Chondrocyte (in vitro differentiated cells): ENCODE results near the gene BAIAP2L1. TPM values are rescaled to one million over a fixed set of nuclear protein-coding genes. Genes with fewer than 3 reads are reported as not detected.
"Not testable (repeated sequence)": the region's sequence is repeated elsewhere in the genome, so short reads cannot be mapped to it uniquely, and the experiment has no call there.

Experiments
- DNase-seq: peaks from one replicate; pipeline ENCODE4 v3.0.0; 2021; ENCODE audit warnings: mixed read lengths, low spot score
- H3K27ac Mint-ChIP-seq: one replicate; pipeline ENCODE4 v1.8.0; 2021; ENCODE audit warnings: mild to moderate bottlenecking, moderate library complexity, mixed read lengths; ENCODE audit not compliant: unreplicated experiment
- H3K27me3 Mint-ChIP-seq: 2 replicates; pipeline ENCODE4 v1.8.0; 2021; ENCODE audit warnings: low read depth, mixed read lengths
- H3K36me3 Mint-ChIP-seq: 2 replicates; pipeline ENCODE4 v1.8.0; 2021; ENCODE audit warnings: low read depth, mixed read lengths
- H3K4me1 Mint-ChIP-seq: 2 replicates; pipeline ENCODE4 v1.8.0; 2021; ENCODE audit warnings: low read depth, mild to moderate bottlenecking, mixed read lengths
- H3K4me3 Mint-ChIP-seq: one replicate; pipeline ENCODE4 v1.8.0; 2021; ENCODE audit warnings: mild to moderate bottlenecking, moderate library complexity, mixed read lengths; ENCODE audit not compliant: unreplicated experiment
- H3K9me3 Mint-ChIP-seq: 2 replicates; pipeline ENCODE4 v1.8.0; 2021; ENCODE audit warnings: low read depth, mixed read lengths
- long read RNA-seq: library from polyadenylated mRNA; stranded (forward); transcript quantifications from one replicate; pipeline ENCODE4 v2.0.0, GENCODE V29; 2021
- total RNA-seq: library from RNA; stranded (reverse); gene quantifications from 3 replicates; pipeline ENCODE4 v1.2.1, GENCODE V29; 2021
- TF ChIP-seq, protein P1 (sequence below): fragments of 200-600 bp; sonication (generic); IDR thresholded peaks from 2 replicates; pipeline ENCODE4 v1.5.0; 2021; ENCODE audit warnings: antibody characterized with exemption, mild to moderate bottlenecking, moderate library complexity

Gene BAIAP2L1, protein sequence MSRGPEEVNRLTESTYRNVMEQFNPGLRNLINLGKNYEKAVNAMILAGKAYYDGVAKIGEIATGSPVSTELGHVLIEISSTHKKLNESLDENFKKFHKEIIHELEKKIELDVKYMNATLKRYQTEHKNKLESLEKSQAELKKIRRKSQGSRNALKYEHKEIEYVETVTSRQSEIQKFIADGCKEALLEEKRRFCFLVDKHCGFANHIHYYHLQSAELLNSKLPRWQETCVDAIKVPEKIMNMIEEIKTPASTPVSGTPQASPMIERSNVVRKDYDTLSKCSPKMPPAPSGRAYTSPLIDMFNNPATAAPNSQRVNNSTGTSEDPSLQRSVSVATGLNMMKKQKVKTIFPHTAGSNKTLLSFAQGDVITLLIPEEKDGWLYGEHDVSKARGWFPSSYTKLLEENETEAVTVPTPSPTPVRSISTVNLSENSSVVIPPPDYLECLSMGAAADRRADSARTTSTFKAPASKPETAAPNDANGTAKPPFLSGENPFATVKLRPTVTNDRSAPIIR
- total RNA-seq, result 8.7 to 12.4 TPM (median 11.9 TPM) in 3 replicates
- long read RNA-seq, transcript BAIAP2L1-201 (14 exons, 3,622 nt), result major isoform, 12 of 16 reads
- long read RNA-seq, partial matches to known transcripts, result 4 of 16 reads
- long read RNA-seq, other reads (novel, unspliced or antisense), result 0 of 16 reads

DNA sequence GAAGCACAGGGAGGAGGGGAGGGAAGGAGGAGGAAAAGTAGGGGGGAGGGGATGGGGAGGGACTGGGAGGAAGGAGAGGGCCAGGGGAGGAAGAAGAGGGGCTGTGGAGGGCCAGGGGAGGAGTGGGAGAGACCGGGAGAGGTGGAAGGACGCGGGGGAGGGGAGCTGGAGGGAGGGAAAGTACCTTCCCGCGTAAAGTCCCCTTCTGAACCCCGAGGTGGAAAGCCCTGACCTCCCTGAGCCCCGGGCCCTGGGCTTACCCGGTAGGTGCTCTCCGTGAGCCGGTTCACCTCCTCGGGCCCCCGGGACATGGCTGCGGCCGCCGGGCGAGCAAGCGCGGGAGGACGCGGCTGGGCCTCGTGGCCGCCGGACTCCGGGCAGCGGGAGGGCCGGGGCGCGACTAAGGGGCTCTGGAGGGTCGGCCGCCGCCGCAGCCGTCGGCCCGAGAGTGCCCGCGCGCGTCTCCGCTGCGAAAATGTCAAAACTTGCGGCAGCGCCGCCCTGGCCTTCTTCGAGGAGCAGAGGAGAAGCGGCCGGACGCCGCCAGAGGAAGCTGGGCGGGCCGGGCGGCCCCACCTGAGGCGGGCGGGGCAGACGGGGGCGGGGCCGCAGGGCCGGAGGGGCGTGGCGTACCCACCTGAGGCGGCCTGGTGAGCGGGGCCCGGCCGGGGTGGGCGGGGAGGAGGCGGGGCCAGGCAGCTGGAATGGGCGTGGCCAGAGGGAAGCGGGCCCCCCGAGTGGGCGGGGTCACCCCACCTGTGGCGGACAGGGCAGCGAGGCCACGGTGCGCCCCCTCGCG lies at the start of gene BAIAP2L1:
Gene BAIAP2L1, minus strand, starts transcription at position 549 of the 799 bp plus-strand sequence. Its CDS starts 238 bp downstream, at position 311.
- TF ChIP-seq, protein P1, sequence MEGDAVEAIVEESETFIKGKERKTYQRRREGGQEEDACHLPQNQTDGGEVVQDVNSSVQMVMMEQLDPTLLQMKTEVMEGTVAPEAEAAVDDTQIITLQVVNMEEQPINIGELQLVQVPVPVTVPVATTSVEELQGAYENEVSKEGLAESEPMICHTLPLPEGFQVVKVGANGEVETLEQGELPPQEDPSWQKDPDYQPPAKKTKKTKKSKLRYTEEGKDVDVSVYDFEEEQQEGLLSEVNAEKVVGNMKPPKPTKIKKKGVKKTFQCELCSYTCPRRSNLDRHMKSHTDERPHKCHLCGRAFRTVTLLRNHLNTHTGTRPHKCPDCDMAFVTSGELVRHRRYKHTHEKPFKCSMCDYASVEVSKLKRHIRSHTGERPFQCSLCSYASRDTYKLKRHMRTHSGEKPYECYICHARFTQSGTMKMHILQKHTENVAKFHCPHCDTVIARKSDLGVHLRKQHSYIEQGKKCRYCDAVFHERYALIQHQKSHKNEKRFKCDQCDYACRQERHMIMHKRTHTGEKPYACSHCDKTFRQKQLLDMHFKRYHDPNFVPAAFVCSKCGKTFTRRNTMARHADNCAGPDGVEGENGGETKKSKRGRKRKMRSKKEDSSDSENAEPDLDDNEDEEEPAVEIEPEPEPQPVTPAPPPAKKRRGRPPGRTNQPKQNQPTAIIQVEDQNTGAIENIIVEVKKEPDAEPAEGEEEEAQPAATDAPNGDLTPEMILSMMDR, result no peak
- DNase-seq, result peak; percentile 93
- H3K4me1 Mint-ChIP-seq, result peaks cover 17% of the 10 kb centered on the region
- H3K9me3 Mint-ChIP-seq, result no peaks in the 10 kb centered on the region
- no peaks in the 10 kb centered on the region for H3K27me3 Mint-ChIP-seq
- no peaks in the 10 kb centered on the region for H3K36me3 Mint-ChIP-seq
- peak within 1 kb of the TSS; percentile 78 for H3K27ac Mint-ChIP-seq
- H3K4me3 Mint-ChIP-seq, result peak within 1 kb of the TSS; percentile 65

DNA sequence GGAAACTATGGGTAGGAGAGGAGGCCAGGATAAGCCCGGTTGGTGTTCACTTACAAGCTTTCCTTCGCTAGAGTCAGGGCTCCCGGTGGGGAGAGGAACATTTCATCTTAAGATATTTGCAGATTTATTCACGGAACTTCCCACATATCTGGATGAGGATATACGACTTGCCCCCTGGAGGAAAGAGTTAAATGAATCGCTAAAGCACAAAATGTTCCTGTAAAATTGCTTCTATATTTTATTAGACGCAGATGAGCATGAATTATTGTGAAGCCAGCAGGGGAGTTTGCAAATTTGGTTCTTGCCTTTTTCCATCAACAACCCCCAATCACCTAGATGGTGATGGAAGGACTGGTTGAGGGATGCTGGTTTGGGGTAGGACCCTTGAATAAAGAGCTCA lies 47.9 kb upstream of the BAIAP2L1 start:
- no peak for DNase-seq
- H3K4me1 Mint-ChIP-seq, result no peaks in the 10 kb centered on the region
- H3K27me3 Mint-ChIP-seq, result peaks cover 8% of the 10 kb centered on the region
- peaks cover 7% of the 10 kb centered on the region for H3K9me3 Mint-ChIP-seq
- no peak overlapping the region for H3K4me3 Mint-ChIP-seq
- TF ChIP-seq, protein P1, result no peak
- no peaks in the 10 kb centered on the region for H3K36me3 Mint-ChIP-seq
- no peak overlapping the region for H3K27ac Mint-ChIP-seq

DNA sequence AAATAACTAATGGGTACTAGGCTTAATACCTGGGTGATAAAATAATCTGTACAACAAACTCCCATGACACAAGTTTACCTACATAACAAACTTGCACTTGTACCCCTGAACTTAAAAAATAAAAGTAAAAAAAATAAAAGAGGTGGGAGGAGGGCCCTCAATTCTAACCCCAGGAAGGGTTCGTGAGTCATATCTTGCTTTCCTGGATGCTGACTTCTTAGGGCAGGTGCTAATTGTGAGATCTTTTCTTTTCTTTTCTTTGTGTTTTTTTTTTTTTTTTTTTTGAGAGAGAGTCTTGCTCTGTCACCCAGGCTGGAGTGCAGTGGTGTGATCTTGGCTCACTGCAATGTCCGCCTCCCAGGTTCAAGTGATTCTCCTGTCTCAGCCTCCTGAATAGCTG lies 40.1 kb upstream of the BAIAP2L1 start:
- H3K27ac Mint-ChIP-seq, H3K36me3 Mint-ChIP-seq, DNase-seq, H3K9me3 Mint-ChIP-seq, H3K27me3 Mint-ChIP-seq, H3K4me3 Mint-ChIP-seq, H3K4me1 Mint-ChIP-seq: not testable (repeated sequence)

DNA sequence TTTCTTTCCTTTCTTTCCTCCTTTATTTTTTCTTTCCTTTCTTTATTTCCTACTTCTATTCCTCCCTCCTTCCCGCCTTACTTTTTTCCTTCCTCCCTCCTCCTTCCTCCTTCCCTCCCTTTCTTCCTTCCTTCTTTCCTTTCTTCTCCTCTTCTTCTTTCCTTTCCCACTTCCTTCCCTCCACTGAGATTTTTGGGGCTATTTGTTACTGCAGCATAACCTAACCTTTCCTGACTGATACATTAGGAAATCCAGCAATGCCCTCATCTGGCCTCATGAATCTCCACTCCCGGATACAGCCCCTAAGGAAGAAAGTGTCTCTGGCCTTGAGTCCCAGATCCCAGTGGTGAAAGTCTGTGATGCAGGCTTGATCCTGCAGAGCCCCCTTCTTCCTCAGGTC lies 38.6 kb upstream of the BAIAP2L1 start:
- TF ChIP-seq, protein P1, result no peak
- no peak overlapping the region for H3K27ac Mint-ChIP-seq

DNA sequence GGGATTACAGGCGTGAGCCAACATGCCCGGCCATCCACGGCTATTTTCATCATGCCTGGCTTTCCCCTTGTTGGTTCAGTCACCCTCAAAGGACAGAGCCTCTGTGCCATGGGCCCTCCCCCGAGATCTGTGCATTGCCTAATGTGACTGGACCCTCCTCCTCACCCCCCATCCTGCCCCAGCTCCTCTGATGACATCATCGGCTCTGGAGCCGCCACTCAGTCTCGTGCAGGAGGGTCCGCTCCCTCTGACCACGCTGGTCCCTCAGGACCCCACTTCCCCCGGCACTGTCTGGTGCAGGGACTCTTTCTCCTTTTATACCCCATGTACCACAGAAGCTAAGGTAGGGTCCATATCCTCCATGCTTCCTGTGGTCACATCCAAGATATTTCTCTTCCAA lies 33.2 kb upstream of the BAIAP2L1 start:
- TF ChIP-seq, protein P1, result no peak
- Mint-ChIP-seq H3K27ac (no peak overlapping the region), H3K4me1 (no peaks in the 10 kb centered on the region), H3K36me3 (no peaks in the 10 kb centered on the region), H3K27me3 (peaks cover 17% of the 10 kb centered on the region), H3K9me3 (no peaks in the 10 kb centered on the region), H3K4me3 (no peak overlapping the region)
- no peak for DNase-seq

More for the DNA sequence above, 38.6 kb upstream of the BAIAP2L1 start:
- H3K36me3 Mint-ChIP-seq, result no peaks in the 10 kb centered on the region
- H3K4me1 Mint-ChIP-seq, result no peaks in the 10 kb centered on the region
- peaks cover 9% of the 10 kb centered on the region for H3K27me3 Mint-ChIP-seq
- no peak for DNase-seq
- peaks cover 4% of the 10 kb centered on the region for H3K9me3 Mint-ChIP-seq
- no peak overlapping the region for H3K4me3 Mint-ChIP-seq
